ENCODE data around the gene LAPTM5. TPM values are rescaled to one million over a fixed set of nuclear protein-coding genes. Genes with fewer than 3 reads are reported as not detected.

LAPTM5 gene
- total RNA-seq, 4 donors from 2014 or later: 44.5 to 767 (median 109) TPM

DNA sequence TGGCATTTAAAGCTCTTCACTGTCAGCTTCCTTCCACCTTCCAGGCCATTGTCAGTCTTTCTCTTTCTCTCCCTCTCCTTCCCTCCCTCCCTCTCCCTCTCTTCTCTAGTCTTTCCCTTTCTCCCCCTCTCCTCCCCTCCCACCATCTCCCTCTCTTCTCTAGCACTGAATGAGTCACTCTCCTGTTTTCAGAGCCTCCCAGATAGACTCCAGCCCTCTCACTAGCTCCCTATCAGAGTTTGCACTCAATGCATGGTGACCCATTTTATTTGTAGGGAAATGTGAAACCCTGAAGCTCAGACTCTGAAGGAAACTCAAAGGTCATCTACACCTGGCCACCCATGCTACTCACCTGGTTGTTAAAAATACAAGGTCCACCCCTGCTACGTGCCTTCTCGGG lies 29.8 kb downstream of the LAPTM5 start:
- TF ChIP-seq, protein P1, sequence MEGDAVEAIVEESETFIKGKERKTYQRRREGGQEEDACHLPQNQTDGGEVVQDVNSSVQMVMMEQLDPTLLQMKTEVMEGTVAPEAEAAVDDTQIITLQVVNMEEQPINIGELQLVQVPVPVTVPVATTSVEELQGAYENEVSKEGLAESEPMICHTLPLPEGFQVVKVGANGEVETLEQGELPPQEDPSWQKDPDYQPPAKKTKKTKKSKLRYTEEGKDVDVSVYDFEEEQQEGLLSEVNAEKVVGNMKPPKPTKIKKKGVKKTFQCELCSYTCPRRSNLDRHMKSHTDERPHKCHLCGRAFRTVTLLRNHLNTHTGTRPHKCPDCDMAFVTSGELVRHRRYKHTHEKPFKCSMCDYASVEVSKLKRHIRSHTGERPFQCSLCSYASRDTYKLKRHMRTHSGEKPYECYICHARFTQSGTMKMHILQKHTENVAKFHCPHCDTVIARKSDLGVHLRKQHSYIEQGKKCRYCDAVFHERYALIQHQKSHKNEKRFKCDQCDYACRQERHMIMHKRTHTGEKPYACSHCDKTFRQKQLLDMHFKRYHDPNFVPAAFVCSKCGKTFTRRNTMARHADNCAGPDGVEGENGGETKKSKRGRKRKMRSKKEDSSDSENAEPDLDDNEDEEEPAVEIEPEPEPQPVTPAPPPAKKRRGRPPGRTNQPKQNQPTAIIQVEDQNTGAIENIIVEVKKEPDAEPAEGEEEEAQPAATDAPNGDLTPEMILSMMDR (IDR thresholded peaks at IDR 0.05; ENCODE audit: low read depth): no peak

- TF ChIP-seq, protein P1 (IDR thresholded peaks at IDR 0.05; ENCODE audit: low read depth): no peak
Measured at GRCh38 chr1:30726773-30727684, 30.5 kb downstream of the LAPTM5 start.

- TF ChIP-seq, protein P1 (IDR thresholded peaks at IDR 0.05; ENCODE audit: low read depth): no peak
Measured at GRCh38 chr1:30726236-30726635, 31.3 kb downstream of the LAPTM5 start.

DNA sequence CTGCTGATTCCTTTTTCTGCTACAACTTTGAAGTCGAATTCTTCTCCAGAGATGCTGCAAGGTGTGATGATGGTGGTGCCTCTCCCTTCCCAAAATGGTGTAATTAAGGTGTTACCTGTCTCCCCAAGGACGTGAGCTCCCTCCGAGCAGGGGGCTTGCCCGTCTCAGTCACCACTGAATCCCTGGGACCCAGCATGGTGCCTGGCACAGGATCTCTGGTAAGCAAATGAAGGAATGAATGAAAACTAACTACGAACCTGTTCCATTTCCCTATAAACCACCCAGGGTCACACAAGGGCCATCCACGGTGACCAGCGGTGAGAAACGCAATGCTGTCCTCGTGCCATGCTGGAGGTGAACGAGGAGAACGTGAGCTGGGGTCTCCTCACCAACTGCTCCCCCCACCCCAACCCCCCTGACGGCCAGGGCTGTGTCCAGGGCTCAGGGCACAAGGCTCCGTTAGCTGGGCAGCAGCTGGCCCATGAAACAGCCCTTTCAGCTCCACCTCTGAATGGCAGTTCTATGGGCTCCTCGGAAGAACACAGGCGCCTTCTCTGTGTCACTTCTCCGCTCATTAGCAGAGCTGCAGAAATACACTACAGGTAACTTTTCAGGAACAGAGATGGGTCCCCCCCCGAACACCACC lies 32.0 kb downstream of the LAPTM5 start:
- TF ChIP-seq, protein P1 (IDR thresholded peaks at IDR 0.05; ENCODE audit: low read depth): no peak

GRCh38 chr1:30724655-30725421 lies 32.7 kb downstream of the LAPTM5 start:
- TF ChIP-seq, protein P1 (IDR thresholded peaks at IDR 0.05; ENCODE audit: low read depth): no peak

DNA sequence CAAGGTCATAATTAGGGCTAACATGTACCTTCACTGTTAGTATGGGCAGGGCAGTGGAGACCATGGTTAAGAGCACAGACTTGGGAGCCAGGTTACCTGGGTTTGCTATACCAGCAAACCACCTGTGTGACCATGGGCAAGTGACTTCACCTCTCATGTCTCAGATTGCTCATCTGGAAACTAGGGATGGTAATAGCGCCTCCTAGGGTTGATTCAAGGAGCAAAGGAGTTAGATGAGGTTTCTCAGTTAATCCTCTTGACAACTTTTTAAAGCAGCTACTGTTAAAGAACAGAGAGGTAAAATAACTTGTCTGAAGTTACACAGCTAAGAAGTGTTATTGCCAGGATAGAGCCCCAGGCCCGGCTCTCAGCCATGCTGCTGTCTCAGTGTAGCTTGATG lies 33.4 kb downstream of the LAPTM5 start:
- TF ChIP-seq, protein P1 (IDR thresholded peaks at IDR 0.05; ENCODE audit: low read depth): no peak

Data from subcutaneous adipose tissue (tissue), 4 donors.